Activated CD8-positive, alpha-beta T cell treated with anti-CD3 and anti-CD28 coated beads, Interleukin-2, amount 10 ng/mL, durations not matched to agents 7 days and 5 days (primary cell): Measurements from ENCODE around the gene DNAI2. TPM values are rescaled to one million over a fixed set of nuclear protein-coding genes. Genes with fewer than 3 reads are reported as not detected.

Experiments used
- ATAC-seq: fragments of 150-1000 bp; cut with Tn5 transposase; one replicate; pipeline ENCODE4 v1.10.0; 2021; ENCODE audit warnings: moderate library complexity
- CTCF ChIA-PET: fragments of 350-600 bp; sonication (Branson Sonifier 250); formaldehyde crosslinking; loops from one replicate; lab custom pipeline; 2021; ENCODE audit warnings: antibody characterized with exemption; lab: Charles Lee
- POLR2A ChIA-PET: fragments of 350-600 bp; sonication (Branson Sonifier 250); formaldehyde crosslinking; loops from one replicate; lab custom pipeline; 2021; ENCODE audit warnings: antibody characterized with exemption; lab: Charles Lee
- DNase-seq: peaks from one replicate; pipeline ENCODE4 v3.0.0-alpha.2; 2020
- H3K27ac Mint-ChIP-seq: one replicate; pipeline ENCODE4 v1.8.0; 2021; ENCODE audit warnings: mild to moderate bottlenecking, mixed read lengths
- H3K27me3 Mint-ChIP-seq: one replicate; pipeline ENCODE4 v1.8.0; 2021; ENCODE audit warnings: low read depth, mixed read lengths
- H3K36me3 Mint-ChIP-seq: one replicate; pipeline ENCODE4 v1.8.0; 2021; ENCODE audit warnings: low read depth, mixed read lengths
- H3K4me1 Mint-ChIP-seq: one replicate; pipeline ENCODE4 v1.8.0; 2021; ENCODE audit warnings: low read depth, mixed read lengths
- H3K4me3 Mint-ChIP-seq: one replicate; pipeline ENCODE4 v1.8.0; 2021; ENCODE audit warnings: mild to moderate bottlenecking, mixed read lengths
- H3K9me3 Mint-ChIP-seq: one replicate; pipeline ENCODE4 v1.8.0; 2022; ENCODE audit warnings: mixed read lengths; ENCODE audit not compliant: insufficient read depth
- total RNA-seq, 2 experiments: library from RNA; stranded (reverse); gene quantifications; one replicate each; pipeline ENCODE4 v1.2.3, GENCODE V29; 2021

Gene DNAI2
- total RNA-seq, 2 experiments from 2014 or later, result 0.52 to 0.84 TPM

- Mint-ChIP-seq H3K27me3 (no peaks in the 10 kb centered on the region), H3K4me3 (no peak overlapping the region), H3K36me3 (no peaks in the 10 kb centered on the region), H3K27ac (no peak overlapping the region), H3K4me1 (no peaks in the 10 kb centered on the region), H3K9me3 (no peaks in the 10 kb centered on the region)
- ATAC-seq (no peak), DNase-seq (no peak)
- POLR2A ChIA-PET, result no interaction called here
- CTCF ChIA-PET, result no interaction called here
Observed at GRCh38 chr17:74235911-74236371, 38.1 kb upstream of the DNAI2 start.

GRCh38 chr17:74237321-74237720, 36.7 kb upstream of the DNAI2 start:
- H3K9me3 Mint-ChIP-seq, result no peaks in the 10 kb centered on the region
- H3K4me1 Mint-ChIP-seq, result no peaks in the 10 kb centered on the region
- CTCF ChIA-PET, result interaction anchor here (0.8 kb wide), 1 partner anchor 12 kb away, joined by 3 read pairs; no protein-coding TSS in a partner anchor

GRCh38 chr17:74239172-74239571, 34.9 kb upstream of the DNAI2 start:
- ChIA-PET POLR2A (interaction anchor here (0.6 kb wide), 1 partner anchor 41 kb away, joined by 3 read pairs; no protein-coding TSS in a partner anchor), CTCF (no interaction called here)
- no peak overlapping the region for H3K27ac Mint-ChIP-seq
- DNase-seq (no peak), ATAC-seq (no peak)
- no peaks in the 10 kb centered on the region for H3K36me3 Mint-ChIP-seq
- no peaks in the 10 kb centered on the region for H3K9me3 Mint-ChIP-seq
- no peaks in the 10 kb centered on the region for H3K27me3 Mint-ChIP-seq
- no peaks in the 10 kb centered on the region for H3K4me1 Mint-ChIP-seq
- no peak overlapping the region for H3K4me3 Mint-ChIP-seq

More at GRCh38 chr17:74237321-74237720, 36.7 kb upstream of the DNAI2 start:
- no peaks in the 10 kb centered on the region for H3K36me3 Mint-ChIP-seq
- no peaks in the 10 kb centered on the region for H3K27me3 Mint-ChIP-seq
- DNase-seq (no peak), ATAC-seq (no peak)
- H3K27ac Mint-ChIP-seq, result no peak overlapping the region
- no peak overlapping the region for H3K4me3 Mint-ChIP-seq
- POLR2A ChIA-PET, result no interaction called here

- Mint-ChIP-seq H3K4me1 (no peaks in the 10 kb centered on the region), H3K36me3 (no peaks in the 10 kb centered on the region), H3K4me3 (no peak overlapping the region), H3K27me3 (no peaks in the 10 kb centered on the region), H3K27ac (no peak overlapping the region), H3K9me3 (no peaks in the 10 kb centered on the region)
- DNase-seq, result no peak
- POLR2A ChIA-PET, result no interaction called here
- CTCF ChIA-PET, result interaction anchor here (0.6 kb wide), 2 partner anchors 346 to 727 kb away, joined by 3 to 4 read pairs; no protein-coding TSS in a partner anchor
- ATAC-seq, result no peak
Observed at GRCh38 chr17:74240618-74241205, 33.3 kb upstream of the DNAI2 start.

- Mint-ChIP-seq H3K27me3 (no peaks in the 10 kb centered on the region), H3K27ac (no peak overlapping the region), H3K36me3 (no peaks in the 10 kb centered on the region), H3K9me3 (no peaks in the 10 kb centered on the region), H3K4me3 (no peak overlapping the region), H3K4me1 (no peaks in the 10 kb centered on the region)
- ATAC-seq (no peak), DNase-seq (no peak)
- CTCF ChIA-PET, result no interaction called here
- POLR2A ChIA-PET, result no interaction called here
Observed at GRCh38 chr17:74241431-74241830, 32.6 kb upstream of the DNAI2 start.

GRCh38 chr17:74241847-74242246, 32.2 kb upstream of the DNAI2 start:
- H3K4me3 Mint-ChIP-seq, result no peak overlapping the region
- H3K27me3 Mint-ChIP-seq, result no peaks in the 10 kb centered on the region
- ChIA-PET CTCF (no interaction called here), POLR2A (no interaction called here)
- ATAC-seq, result no peak
- H3K4me1 Mint-ChIP-seq, result no peaks in the 10 kb centered on the region
- H3K27ac Mint-ChIP-seq, result no peak overlapping the region
- no peaks in the 10 kb centered on the region for H3K9me3 Mint-ChIP-seq
- DNase-seq, result no peak
- no peaks in the 10 kb centered on the region for H3K36me3 Mint-ChIP-seq

GRCh38 chr17:74243013-74243755, 30.9 kb upstream of the DNAI2 start:
- CTCF ChIA-PET, result no interaction called here
- no peaks in the 10 kb centered on the region for H3K9me3 Mint-ChIP-seq

GRCh38 chr17:74244128-74244527, 29.9 kb upstream of the DNAI2 start:
- Mint-ChIP-seq H3K4me3 (no peak overlapping the region), H3K36me3 (no peaks in the 10 kb centered on the region), H3K27me3 (no peaks in the 10 kb centered on the region), H3K27ac (no peak overlapping the region), H3K4me1 (no peaks in the 10 kb centered on the region), H3K9me3 (no peaks in the 10 kb centered on the region)
- ChIA-PET CTCF (no interaction called here), POLR2A (no interaction called here)
- ATAC-seq, result no peak
- no peak for DNase-seq

More at GRCh38 chr17:74243013-74243755, 30.9 kb upstream of the DNAI2 start:
- ATAC-seq (no peak), DNase-seq (no peak)
- H3K4me1 Mint-ChIP-seq, result no peaks in the 10 kb centered on the region
- H3K4me3 Mint-ChIP-seq, result no peak overlapping the region
- H3K27ac Mint-ChIP-seq, result no peak overlapping the region
- H3K27me3 Mint-ChIP-seq, result no peaks in the 10 kb centered on the region
- no peaks in the 10 kb centered on the region for H3K36me3 Mint-ChIP-seq
- POLR2A ChIA-PET, result no interaction called here

- POLR2A ChIA-PET, result no interaction called here
- H3K9me3 Mint-ChIP-seq, result no peaks in the 10 kb centered on the region
- CTCF ChIA-PET, result no interaction called here
- no peaks in the 10 kb centered on the region for H3K4me1 Mint-ChIP-seq
- no peaks in the 10 kb centered on the region for H3K36me3 Mint-ChIP-seq
- H3K27me3 Mint-ChIP-seq, result no peaks in the 10 kb centered on the region
- ATAC-seq (no peak), DNase-seq (no peak)
- no peak overlapping the region for H3K27ac Mint-ChIP-seq
- no peak overlapping the region for H3K4me3 Mint-ChIP-seq
Observed at GRCh38 chr17:74244548-74244947, 29.5 kb upstream of the DNAI2 start.

GRCh38 chr17:74245145-74245831, 28.7 kb upstream of the DNAI2 start:
- H3K9me3 Mint-ChIP-seq, result no peaks in the 10 kb centered on the region
- H3K27me3 Mint-ChIP-seq, result no peaks in the 10 kb centered on the region
- H3K4me3 Mint-ChIP-seq, result no peak overlapping the region
- DNase-seq (no peak), ATAC-seq (no peak)
- no peaks in the 10 kb centered on the region for H3K36me3 Mint-ChIP-seq
- POLR2A ChIA-PET, result no interaction called here
- CTCF ChIA-PET, result no interaction called here
- no peaks in the 10 kb centered on the region for H3K4me1 Mint-ChIP-seq
- H3K27ac Mint-ChIP-seq, result no peak overlapping the region

- Mint-ChIP-seq H3K27me3 (no peaks in the 10 kb centered on the region), H3K9me3 (no peaks in the 10 kb centered on the region), H3K36me3 (no peaks in the 10 kb centered on the region), H3K4me3 (no peak overlapping the region), H3K27ac (no peak overlapping the region), H3K4me1 (no peaks in the 10 kb centered on the region)
- ATAC-seq, result no peak
- ChIA-PET POLR2A (no interaction called here), CTCF (no interaction called here)
- DNase-seq, result no peak
Observed at GRCh38 chr17:74245871-74246270, 28.2 kb upstream of the DNAI2 start.
